Renal pelvis (tissue), 4 donors: ENCODE data around the gene NPEPL1. TPM values are rescaled to one million over a fixed set of nuclear protein-coding genes. Genes with fewer than 3 reads are reported as not detected.
"Not testable (repeated sequence)": the region's sequence is repeated elsewhere in the genome, so short reads cannot be mapped to it uniquely, and the experiment has no call there.

Source experiments
- DNase-seq: peaks from one replicate; pipeline ENCODE4 v3.0.0-alpha.2; 2013
- polyA plus RNA-seq, 3 donors: library from polyadenylated mRNA; unstranded; fragments of 120-200 nt; gene quantifications; one replicate each; pipeline ENCODE4 v1.2.1, GENCODE V29; 2013; ENCODE audit not compliant: insufficient read length in 3 of 3

The NPEPL1 gene
- polyA plus RNA-seq, 3 donors: 45.9 to 55.0 (median 53.1) TPM

DNA sequence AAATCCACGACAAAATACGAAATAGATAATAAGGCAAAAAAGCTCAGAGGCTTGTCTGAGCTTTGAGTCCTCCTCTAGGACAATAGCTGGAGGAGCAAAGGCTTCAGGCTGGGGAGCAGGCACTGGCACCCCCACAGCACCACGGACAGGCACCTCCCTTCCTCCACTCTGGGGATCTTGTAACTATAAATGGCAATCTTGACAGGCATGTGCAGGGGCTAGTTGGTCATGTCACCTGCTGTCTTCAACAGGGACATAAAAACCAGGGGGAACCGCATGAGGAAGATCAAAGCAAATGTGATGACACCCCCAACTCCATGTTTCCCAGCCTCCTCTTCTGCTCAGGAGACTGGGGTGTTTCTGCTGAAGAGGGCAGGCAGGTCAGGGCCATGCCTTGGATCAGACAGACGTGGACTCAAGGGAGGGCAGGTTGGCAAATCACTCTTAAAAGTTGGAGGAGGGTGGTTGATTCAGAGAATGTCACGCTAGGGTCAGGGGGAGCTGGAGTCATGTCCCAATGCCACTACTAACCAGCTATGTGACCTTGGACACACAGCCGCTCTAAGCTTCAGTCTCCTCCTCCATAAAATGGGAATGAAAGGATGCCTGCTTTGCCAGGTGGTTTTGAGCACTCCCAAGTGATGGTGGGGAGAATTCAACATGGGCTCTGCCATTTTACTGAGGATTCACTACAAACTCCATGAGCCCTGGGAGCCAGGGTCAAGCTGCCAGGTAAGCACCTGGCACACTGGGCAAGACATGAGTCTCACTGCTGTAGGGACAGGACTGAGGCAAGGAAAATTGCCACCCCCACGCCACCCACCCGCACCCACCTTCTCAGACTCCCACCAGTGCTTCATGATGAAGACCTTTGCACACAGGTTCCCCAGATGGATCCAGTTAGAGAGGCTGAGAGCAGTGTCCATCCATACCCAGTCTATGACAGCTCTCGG, 48.0 kb downstream of the NPEPL1 start:
- no peak for DNase-seq

DNA sequence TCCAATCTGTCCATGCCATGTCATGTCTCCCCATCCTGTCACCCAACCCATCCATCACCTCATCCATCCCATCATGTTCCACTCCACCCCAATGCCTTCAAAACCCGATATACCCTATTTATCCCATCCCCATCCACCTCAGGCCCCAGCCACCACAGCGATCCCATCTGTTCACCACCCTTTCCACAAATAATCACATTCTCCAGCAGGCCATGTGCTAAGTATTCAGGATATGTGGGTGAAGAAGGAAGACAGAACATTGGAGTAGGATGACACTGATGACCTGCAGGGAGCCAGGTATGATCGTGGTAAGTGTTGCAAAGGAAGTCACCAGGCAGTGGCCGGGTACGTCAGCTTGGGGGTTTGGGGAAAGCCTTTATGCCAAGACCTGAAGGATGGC, 48.8 kb downstream of the NPEPL1 start:
- DNase-seq: no peak

DNA sequence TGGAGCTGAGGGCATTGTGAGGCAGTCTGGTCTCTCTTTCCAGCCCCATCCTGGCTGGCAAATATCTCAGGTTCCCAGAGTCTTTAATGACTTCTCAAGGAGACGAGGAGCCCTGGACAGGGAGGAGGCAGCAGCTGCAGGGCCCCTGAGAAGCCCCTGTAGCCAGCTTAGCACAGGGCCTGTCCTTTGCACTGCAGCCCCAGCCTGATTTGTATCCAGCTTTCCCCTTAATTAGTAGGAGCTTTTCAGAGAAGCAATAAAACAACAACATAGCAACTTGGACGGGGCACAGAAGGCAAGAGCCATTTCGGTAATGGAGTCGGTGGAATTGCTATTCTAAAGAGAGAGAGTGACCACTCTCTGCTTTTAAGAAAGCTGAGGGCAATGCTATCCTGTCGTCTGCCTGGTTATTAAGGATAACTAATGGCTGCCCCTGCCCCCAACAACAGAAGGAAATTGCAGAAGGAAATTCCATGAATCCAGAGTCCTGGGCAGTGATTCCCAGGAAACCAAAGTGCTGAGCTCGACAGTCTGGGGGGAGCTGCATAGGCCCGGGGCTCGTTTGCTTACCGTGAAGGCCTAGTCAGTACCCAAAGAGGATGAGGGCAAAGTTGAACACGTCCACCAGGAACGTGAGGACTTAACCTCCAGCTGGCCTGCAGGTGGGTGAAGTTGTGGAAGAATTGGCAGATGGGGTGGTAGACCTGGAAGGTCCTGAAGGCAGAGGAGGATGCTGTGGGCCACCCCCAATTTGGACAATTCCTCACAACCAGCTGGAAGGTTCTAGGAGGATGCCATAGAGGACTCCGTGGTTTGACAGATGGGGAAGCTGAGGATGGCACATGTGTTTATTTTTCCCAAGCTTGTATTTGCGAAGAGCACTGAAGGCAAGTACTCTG, 50.3 kb downstream of the NPEPL1 start:
- DNase-seq: no peak

DNA sequence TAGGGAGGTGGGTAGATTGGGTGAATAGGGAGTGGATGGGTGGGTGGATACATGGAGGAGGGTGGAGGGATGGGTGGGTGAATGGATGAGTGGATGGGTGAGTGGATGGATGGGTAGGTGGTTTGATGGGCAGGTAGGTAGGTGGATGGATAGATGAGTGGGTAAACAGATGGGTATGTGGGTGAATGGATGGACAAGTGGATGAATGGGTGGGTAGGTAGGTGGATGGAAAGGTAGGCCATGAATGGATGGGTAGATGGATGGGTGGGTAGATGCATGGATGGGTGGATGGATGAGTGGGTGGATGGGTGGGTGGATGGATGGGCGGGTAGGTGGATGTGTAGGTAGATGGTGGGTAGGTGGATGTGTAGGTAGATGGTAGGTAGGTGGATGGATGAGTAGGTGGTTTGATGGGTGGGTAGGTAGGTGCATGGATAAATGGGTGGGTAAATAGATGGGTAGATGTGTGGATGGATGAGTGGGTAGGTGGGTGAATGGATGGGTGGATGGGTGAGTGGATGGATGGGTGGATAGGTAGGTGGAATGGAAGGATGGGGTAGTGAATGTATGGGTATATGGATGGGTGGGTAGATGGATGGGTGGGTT, 51.4 kb downstream of the NPEPL1 start:
- DNase-seq: no peak

- DNase-seq: peak; percentile 29
Observed at GRCh38 chr20:58744836-58745235, 52.2 kb downstream of the NPEPL1 start.

GRCh38 chr20:58745391-58745790, 52.8 kb downstream of the NPEPL1 start:
- no peak for DNase-seq

GRCh38 chr20:58746620-58747019, 54.0 kb downstream of the NPEPL1 start:
- no peak for DNase-seq

DNA sequence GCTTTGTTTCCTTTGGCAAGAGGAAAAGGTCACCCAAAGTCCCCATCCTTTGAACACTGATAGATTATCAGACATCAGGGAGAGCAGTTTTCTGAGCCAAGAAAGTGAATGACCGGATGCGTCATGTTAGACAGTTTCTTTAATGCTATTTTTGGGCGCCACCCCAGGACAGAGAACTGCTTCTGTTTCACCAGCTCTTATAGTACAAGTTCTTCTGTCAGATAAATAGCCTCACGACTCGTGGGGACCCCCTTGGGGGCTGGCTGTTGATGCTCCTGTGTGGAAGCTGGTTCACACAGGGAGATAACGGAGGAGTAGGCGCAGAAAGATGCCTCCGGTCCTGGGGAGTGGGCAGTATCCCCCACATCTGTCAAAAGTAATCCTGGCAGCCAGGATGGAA, 54.6 kb downstream of the NPEPL1 start:
- DNase-seq: no peak

GRCh38 chr20:58748618-58749017, 56.0 kb downstream of the NPEPL1 start:
- DNase-seq: peak; percentile 28

DNA sequence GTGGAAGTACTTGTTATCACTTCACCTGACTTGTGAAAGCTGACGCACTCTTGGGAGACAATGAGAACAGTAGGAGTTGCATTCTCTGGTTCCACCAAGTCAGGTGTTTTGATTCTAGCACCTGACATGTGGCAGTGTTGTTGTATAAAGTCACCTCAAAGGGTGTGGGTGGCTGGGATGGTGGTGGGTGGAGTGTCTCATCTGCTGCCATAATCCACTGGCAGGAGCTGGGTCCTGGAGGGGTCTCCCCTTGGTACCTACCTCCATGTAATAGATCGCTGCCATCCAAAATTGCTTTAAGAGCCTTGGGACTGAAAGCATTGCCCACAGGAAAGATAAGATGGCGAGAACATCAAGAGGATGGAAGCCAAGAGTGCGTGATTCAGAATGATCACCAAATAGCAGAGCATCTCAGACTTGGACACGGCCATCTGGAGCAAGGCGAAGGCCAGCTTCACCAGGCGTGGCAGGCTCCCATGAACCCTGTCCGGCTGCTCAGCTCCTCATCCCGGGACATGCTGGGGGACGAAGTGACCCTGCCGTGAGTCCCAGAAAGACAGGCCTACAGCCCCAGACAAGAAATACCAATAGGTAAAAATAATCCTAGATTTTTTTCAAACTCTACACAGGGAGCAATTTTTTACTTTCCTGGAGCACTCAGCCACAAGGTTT, 56.6 kb downstream of the NPEPL1 start:
- no peak for DNase-seq

DNA sequence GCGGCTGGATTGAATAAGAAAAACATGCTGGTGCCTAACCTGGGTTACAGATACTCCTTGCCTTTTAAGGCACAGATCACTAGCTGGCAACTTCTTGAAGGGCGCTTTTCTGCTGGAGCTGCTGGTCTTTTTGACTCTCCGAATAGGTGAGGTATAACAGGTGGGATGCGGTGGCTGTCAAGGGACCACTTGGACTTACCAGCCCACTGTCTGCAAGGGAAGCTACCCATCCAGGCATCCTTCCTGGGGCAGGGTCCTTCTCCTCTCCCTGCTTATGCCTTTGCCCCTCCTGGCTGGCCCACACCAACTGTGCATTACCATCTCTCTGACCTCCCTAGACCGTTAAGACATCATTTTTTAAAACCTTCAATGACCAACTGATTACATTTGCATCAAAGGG, 57.4 kb downstream of the NPEPL1 start:
- DNase-seq: no peak

- DNase-seq: not testable (repeated sequence)
Observed at GRCh38 chr20:58750706-58751105, 58.1 kb downstream of the NPEPL1 start.

GRCh38 chr20:58751979-58752378, 59.4 kb downstream of the NPEPL1 start:
- no peak for DNase-seq

DNA sequence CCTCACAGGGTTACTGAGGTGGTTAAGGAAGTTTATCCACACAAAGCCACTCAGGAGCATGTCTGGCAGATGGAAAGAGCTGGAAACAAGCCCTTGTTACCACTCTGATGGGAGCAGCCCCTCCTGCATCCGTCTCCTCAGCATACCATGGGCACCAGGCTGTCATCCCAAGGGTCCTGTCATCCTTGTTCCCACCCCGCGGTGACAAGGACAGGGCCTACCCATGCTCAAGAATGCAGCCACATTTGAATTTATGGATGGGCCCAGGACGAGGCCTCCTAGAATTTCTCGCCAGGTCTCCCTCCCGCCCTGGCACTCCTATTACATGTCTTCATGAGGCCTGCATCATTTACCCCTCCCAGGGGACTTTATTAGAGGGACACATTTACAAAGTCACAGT, 60.0 kb downstream of the NPEPL1 start:
- no peak for DNase-seq

GRCh38 chr20:58753267-58753921, 60.8 kb downstream of the NPEPL1 start:
- DNase-seq: no peak

- no peak for DNase-seq
Observed at GRCh38 chr20:58753922-58754551, 61.4 kb downstream of the NPEPL1 start.

DNA sequence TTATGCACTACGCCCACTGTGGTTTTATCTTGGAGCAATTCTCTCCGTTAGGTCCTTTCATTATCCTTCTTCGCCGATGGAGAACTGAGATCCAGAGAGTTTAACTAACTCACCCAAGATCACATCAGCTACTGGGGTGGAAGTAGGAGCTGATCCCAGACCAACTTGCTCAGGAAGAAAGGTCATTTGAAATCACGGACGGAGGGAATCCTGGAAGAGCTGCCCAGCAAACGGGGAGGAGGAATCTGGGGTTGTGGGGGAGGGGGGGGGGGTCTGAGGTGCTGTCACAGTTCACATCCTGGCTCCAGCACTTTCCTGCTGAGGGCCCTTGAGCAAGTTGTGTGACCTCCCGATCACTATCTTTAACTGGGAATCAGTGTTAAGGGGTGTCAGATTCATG, 62.0 kb downstream of the NPEPL1 start:
- no peak for DNase-seq

- DNase-seq: no peak
Observed at GRCh38 chr20:58755062-58755697, 62.6 kb downstream of the NPEPL1 start.

DNA sequence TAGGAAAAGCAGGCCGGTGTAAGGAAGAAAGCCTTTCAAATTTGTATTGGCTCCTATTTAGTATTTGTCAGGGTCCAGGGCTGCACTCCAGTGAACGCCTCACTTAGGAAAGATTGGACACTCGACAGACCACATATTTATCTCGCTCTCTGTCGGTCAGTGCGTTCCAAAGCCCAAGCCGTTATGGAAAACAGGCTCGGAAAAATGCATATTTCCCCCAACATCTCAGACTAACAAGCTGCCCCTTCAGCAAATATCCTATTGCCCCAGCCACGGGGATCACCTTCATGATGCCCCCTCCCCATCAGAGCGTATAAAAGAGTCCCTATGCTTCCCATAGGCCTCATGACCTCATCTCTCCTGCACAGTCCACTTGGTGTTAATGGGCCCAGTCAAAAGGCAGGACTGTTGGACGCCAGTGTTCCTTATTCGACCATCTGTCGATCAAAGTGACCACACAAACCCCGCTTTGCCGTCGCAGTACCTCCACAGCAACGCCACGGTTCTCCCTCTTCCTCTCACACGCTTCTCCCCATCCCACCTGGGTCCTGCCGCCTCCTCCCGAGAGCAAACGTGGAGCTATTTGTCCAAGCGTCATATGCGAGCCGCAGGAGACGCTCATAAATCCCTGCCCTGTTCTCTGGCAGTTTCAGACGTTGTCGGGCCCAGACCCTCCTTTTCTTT, 63.3 kb downstream of the NPEPL1 start:
- no peak for DNase-seq

- no peak for DNase-seq
Observed at GRCh38 chr20:58756450-58756775, 63.8 kb downstream of the NPEPL1 start.
